ENCODE measurements around the gene ATP9B. TPM values are rescaled to one million over a fixed set of nuclear protein-coding genes. Genes with fewer than 3 reads are reported as not detected.

ATP9B gene
- total RNA-seq, 1 donor from 2014 or later = 22.7 TPM

GRCh38 chr18:79360933-79361332, 291.7 kb downstream of the ATP9B start:
- H3K4me3 ChIP-seq (ENCODE audit: low read depth, low read length) = no peak overlapping the region
- no peak for DNase-seq (ENCODE audit: low read depth)
- TF ChIP-seq CTCF (conservative IDR thresholded peaks at IDR 0.05; ENCODE audit: low read depth, low read length) = no peak

- H3K4me3 ChIP-seq (ENCODE audit: low read depth, low read length) = no peak overlapping the region
- no peak for TF ChIP-seq CTCF (conservative IDR thresholded peaks at IDR 0.05; ENCODE audit: low read depth, low read length)
- no peak for DNase-seq (ENCODE audit: low read depth)
Observed at GRCh38 chr18:79361766-79362522, 292.8 kb downstream of the ATP9B start.

- no peak overlapping the region for H3K4me3 ChIP-seq (ENCODE audit: low read depth, low read length)
- DNase-seq (ENCODE audit: low read depth) = no peak
- TF ChIP-seq CTCF (conservative IDR thresholded peaks at IDR 0.05; ENCODE audit: low read depth, low read length) = no peak
Observed at GRCh38 chr18:79365701-79366100, 296.5 kb downstream of the ATP9B start.

- no peak overlapping the region for H3K4me3 ChIP-seq (ENCODE audit: low read depth, low read length)
- no peak for DNase-seq (ENCODE audit: low read depth)
- no peak for TF ChIP-seq CTCF (conservative IDR thresholded peaks at IDR 0.05; ENCODE audit: low read depth, low read length)
Observed at GRCh38 chr18:79366177-79367094, 297.2 kb downstream of the ATP9B start.

- no peak for DNase-seq (ENCODE audit: low read depth)
- no peak for TF ChIP-seq CTCF (conservative IDR thresholded peaks at IDR 0.05; ENCODE audit: low read depth, low read length)
- H3K4me3 ChIP-seq (ENCODE audit: low read depth, low read length) = no peak overlapping the region
Observed at GRCh38 chr18:79367480-79367879, 298.3 kb downstream of the ATP9B start.

- H3K4me3 ChIP-seq (ENCODE audit: low read depth, low read length) = no peak overlapping the region
- DNase-seq (ENCODE audit: low read depth) = no peak
- no peak for TF ChIP-seq CTCF (conservative IDR thresholded peaks at IDR 0.05; ENCODE audit: low read depth, low read length)
Observed at GRCh38 chr18:79367989-79368388, 298.8 kb downstream of the ATP9B start.
